ENCODE data around the gene NECAB2.

GRCh38 chr16:83956336-83957289 lies 11.4 kb upstream of the NECAB2 start:
- no peak for TF ChIP-seq EZH2 (IDR thresholded peaks at IDR 0.05)
- peak; percentile 94 for TF ChIP-seq CTCF (IDR thresholded peaks at IDR 0.05)

Measured in neural progenitor cell (in vitro differentiated cells).